Fibroblast of villous mesenchyme (primary cell): ENCODE results near the gene MEFV. TPM values are rescaled to one million over a fixed set of nuclear protein-coding genes. Genes with fewer than 3 reads are reported as not detected.

Experiments
- DNase-seq: peaks from one replicate; pipeline ENCODE4 v3.0.0-alpha.2; 2010; ENCODE audit warnings: low read depth
- H3K4me3 ChIP-seq: 2 replicates; pipeline ENCODE4 v1.5.1; 2011; ENCODE audit warnings: low read depth, mild to moderate bottlenecking, low read length
- total RNA-seq: library from RNA; depleted of rRNA; stranded (reverse); fragments of >200 nt; gene quantifications from 2 replicates; pipeline ENCODE4 v1.2.3, GENCODE V29; 2012
- TF ChIP-seq, protein P1 (sequence below): IDR thresholded peaks from 2 replicates; pipeline ENCODE4 v1.5.1; 2012; ENCODE audit warnings: low read depth, mild to moderate bottlenecking, low read length; ENCODE audit not compliant: insufficient read depth

MEFV gene
- total RNA-seq, 1 donor, result under 0.01 TPM

DNA sequence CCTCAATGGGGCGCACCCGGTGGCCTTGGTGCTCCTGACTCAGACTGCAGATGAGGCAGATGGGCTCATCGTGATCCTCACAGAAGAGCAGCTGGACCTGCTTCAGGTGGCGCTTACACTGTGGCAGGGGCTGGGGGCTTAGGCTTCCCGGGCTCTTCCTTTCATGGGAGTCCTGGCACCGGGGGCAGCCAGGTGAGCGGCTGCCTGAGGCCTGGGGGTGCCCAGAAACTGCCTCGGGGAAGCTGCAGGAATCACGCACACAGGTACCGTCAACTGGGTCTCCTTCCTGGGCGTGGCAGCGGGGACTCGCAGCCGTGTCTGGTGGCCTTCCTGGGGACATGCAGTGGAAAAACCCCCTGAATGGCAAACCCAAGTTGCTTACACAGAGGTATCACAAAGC is 7.0 kb downstream of the MEFV start:
- TF ChIP-seq, protein P1, sequence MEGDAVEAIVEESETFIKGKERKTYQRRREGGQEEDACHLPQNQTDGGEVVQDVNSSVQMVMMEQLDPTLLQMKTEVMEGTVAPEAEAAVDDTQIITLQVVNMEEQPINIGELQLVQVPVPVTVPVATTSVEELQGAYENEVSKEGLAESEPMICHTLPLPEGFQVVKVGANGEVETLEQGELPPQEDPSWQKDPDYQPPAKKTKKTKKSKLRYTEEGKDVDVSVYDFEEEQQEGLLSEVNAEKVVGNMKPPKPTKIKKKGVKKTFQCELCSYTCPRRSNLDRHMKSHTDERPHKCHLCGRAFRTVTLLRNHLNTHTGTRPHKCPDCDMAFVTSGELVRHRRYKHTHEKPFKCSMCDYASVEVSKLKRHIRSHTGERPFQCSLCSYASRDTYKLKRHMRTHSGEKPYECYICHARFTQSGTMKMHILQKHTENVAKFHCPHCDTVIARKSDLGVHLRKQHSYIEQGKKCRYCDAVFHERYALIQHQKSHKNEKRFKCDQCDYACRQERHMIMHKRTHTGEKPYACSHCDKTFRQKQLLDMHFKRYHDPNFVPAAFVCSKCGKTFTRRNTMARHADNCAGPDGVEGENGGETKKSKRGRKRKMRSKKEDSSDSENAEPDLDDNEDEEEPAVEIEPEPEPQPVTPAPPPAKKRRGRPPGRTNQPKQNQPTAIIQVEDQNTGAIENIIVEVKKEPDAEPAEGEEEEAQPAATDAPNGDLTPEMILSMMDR, result no peak
- DNase-seq, result no peak

DNA sequence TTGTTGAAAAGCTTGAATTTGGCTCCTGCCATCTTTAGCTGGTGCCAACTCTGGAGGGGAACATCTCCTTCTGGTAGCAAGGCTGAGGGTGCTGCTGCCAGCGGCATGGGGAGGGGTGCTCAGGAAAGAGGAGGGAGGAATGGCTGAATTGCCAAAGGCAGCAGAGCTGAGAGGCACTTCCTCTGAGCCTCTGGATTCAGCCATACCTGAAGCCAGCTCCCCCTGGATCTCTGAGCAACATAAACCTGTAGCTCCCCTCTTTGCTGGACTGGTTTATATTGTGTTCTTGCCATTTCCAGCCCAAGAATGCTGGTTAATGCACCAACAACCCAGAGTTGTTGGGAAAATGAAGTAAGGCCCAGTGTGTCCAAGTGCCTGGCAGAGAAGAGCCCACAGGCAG is 7.4 kb downstream of the MEFV start:
- TF ChIP-seq, protein P1, result no peak
- no peak for DNase-seq
- no peak overlapping the region for H3K4me3 ChIP-seq

More for the DNA sequence above, 7.0 kb downstream of the MEFV start:
- H3K4me3 ChIP-seq, result no peak overlapping the region

DNA sequence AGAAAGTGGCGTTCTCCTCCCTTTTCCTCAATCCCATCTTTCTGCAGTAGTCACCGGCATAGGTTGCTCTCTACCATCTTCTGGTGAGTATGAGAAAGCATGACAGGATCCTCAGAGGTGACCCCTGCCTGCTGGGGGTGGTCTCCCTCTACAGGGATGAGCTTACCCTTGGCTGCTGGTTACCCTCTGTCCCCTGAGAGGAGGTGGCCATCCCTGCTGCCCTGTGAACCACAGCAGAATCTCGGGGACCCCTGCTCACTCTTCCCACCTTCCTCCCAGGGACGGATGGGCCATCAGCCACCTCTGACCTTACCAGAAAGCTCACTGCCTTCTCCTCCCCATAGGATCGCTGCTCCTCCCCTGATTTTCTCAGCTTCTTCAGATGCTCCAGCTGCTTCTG is 7.8 kb downstream of the MEFV start:
- H3K4me3 ChIP-seq, result no peak overlapping the region
- DNase-seq, result no peak
- TF ChIP-seq, protein P1, result no peak

DNA sequence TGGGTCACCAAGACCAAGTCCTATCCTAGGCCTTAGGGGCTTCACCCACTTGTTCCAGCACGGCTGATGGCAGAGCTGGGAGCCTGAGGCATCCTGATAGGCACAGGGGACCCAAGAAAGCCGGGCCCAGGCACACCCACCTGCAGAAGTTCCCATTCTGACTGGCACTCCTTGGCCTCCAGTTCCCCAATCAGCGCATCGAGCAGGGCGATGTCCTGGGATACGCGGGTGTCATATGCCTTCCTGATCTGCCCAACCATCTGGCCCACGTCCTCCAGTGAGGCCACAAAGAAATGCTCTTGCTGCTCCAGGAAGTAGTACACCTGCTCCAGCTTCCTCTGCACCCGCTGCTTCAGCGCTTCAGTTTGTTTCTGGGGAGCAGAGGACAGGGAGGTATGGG is 9.6 kb downstream of the MEFV start:
- TF ChIP-seq, protein P1, result no peak
- no peak for DNase-seq
- no peak overlapping the region for H3K4me3 ChIP-seq

DNA sequence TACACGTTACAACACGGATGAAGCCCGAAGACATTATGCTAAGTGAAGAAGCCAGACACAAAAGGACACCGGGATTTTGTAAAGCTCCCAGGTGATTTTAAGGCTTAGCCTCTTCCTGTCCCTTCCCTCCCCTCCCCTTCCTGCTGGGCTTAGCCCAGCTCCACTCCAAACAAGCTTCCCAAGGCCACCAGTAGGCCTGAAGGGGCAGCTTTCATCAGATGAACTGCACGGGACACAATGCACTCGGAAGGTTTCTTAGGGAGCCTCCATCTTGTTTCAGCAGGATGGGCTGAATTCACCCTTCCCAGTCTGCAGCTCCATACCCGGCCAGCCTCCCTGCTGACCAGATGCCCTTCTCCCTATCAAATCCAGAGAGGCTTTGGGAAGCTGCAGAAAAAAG is 10.4 kb downstream of the MEFV start:
- H3K4me3 ChIP-seq, result no peak overlapping the region
- TF ChIP-seq, protein P1, result no peak
- no peak for DNase-seq

DNA sequence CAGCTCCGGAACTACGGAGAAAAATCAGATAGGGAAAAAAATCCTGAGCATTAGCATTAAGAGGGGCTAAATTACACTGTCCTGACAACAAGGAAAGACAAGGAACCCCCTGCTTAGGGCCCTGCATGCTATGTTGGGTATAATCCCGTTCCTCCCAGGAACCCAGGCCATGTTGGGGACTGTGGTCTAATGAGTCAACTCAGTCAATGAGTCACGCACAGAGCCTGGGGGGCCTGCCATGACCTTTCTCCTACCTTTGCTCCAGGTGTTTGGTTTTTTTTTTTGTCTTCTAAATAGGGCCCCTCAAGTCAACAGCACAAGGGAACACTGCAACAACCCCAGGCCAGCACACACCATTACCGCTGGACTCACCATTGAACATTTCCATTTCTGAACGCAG is 12.6 kb downstream of the MEFV start:
- no peak for DNase-seq
- TF ChIP-seq, protein P1, result no peak
- no peak overlapping the region for H3K4me3 ChIP-seq

DNA sequence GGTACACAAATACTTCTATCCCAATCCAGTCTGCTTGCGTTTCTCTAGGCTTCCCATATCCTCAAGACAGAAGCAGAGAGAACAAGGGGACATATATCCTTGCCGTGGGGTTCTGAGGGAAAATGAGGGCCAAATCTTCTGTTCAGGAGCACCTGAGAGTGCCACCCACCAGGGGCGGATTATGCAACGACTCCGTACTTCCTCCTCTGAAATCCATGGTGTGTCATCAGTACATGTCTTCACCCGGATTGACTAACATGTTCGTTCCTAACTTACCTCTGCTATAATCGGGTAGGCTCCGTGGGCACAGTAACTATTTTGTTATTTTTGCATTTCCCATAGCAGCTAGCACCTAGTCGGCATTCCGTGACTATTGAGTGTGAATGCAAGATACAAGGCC is 13.7 kb downstream of the MEFV start:
- TF ChIP-seq, protein P1, result no peak
- no peak overlapping the region for H3K4me3 ChIP-seq
- DNase-seq, result no peak
